Testis (tissue), 2 donors: ENCODE measurements around the gene PCNX4.

ENCODE experiments used
- CTCF ChIP-seq, 3 experiments: fragments of 450-650 bp in 2 of 3; fragments of 200-600 bp in 1 of 3; sonication (generic) in 1 of 3; IDR thresholded peaks; one replicate each; pipeline ENCODE4 v1.5.1; 2016 to 2019; ENCODE audit warnings: antibody characterized with exemption in 3 of 3, mild to moderate bottlenecking in 2 of 3, moderate library complexity in 1 of 3
- POLR2A ChIP-seq: fragments of 450-650 bp; IDR thresholded peaks from one replicate; pipeline ENCODE4 v1.6.1; 2017; ENCODE audit warnings: antibody characterized with exemption, mild to moderate bottlenecking, moderate library complexity

- no peak for TF ChIP-seq POLR2A
- no peak for TF ChIP-seq CTCF (IDR thresholded peaks at IDR 0.05)
Measured at GRCh38 chr14:60095231-60095630, 3.5 kb downstream of the PCNX4 start.
